Neural cell (in vitro differentiated cells): ENCODE data around the gene PAPPA2.

Experiments used
- CTCF ChIP-seq: fragments of 450-650 bp; IDR thresholded peaks from 2 replicates; pipeline ENCODE4 v1.5.1; 2014; ENCODE audit warnings: antibody characterized with exemption, mild to moderate bottlenecking, moderate library complexity; ENCODE audit not compliant: poor library complexity, severe bottlenecking
- EP300 ChIP-seq: fragments of 450-650 bp; conservative IDR thresholded peaks from 2 replicates; pipeline ENCODE4 v1.6.1; 2014; ENCODE audit warnings: antibody characterized with exemption, mild to moderate bottlenecking, moderate library complexity; ENCODE audit not compliant: poor library complexity, severe bottlenecking
- EZH2 ChIP-seq: fragments of 200-600, 300-800 bp; shearing (Covaris generic), sonication (generic); IDR thresholded peaks from 2 replicates; pipeline ENCODE4 v1.6.1; 2014; ENCODE audit warnings: antibody characterized with exemption, low read length, borderline replicate concordance, mild to moderate bottlenecking; ENCODE audit not compliant: insufficient read depth, poor library complexity, severe bottlenecking
- MXI1 ChIP-seq: fragments of 450-650 bp; conservative IDR thresholded peaks from 2 replicates; pipeline ENCODE4 v1.6.1; 2014; ENCODE audit warnings: antibody characterized with exemption, mild to moderate bottlenecking; ENCODE audit not compliant: poor library complexity, severe bottlenecking
- POLR2AphosphoS5 ChIP-seq: IDR thresholded peaks from 2 replicates; pipeline ENCODE4 v1.6.1; 2012
- RAD21 ChIP-seq: fragments of 450-650 bp; conservative IDR thresholded peaks from 2 replicates; pipeline ENCODE4 v1.6.1; 2014; ENCODE audit warnings: antibody characterized with exemption, mild to moderate bottlenecking, moderate library complexity
- REST ChIP-seq: IDR thresholded peaks from 2 replicates; pipeline ENCODE4 v1.6.1; 2012; ENCODE audit warnings: borderline replicate concordance
- SMC3 ChIP-seq: fragments of 450-650 bp; conservative IDR thresholded peaks from 2 replicates; pipeline ENCODE4 v1.6.1; 2014; ENCODE audit warnings: antibody characterized with exemption, mild to moderate bottlenecking, moderate library complexity; ENCODE audit not compliant: poor library complexity
- TAF1 ChIP-seq: IDR thresholded peaks from 2 replicates; pipeline ENCODE4 v1.6.1; 2012; ENCODE audit warnings: low read depth

GRCh38 chr1:176552217-176552991, 89.4 kb downstream of the PAPPA2 start:
- no peak for TF ChIP-seq CTCF
- TF ChIP-seq EZH2: no peak
- TF ChIP-seq REST: no peak
- TF ChIP-seq RAD21: no peak
- no peak for TF ChIP-seq TAF1
- no peak for TF ChIP-seq EP300
- no peak for TF ChIP-seq POLR2AphosphoS5
- no peak for TF ChIP-seq SMC3
- no peak for TF ChIP-seq MXI1
